IMR-90 (cell line): ENCODE results near the gene DEDD2. TPM values are rescaled to one million over a fixed set of nuclear protein-coding genes. Genes with fewer than 3 reads are reported as not detected.

Experiments
- ATAC-seq: fragments of 200-7000 bp; cut with Tn5 transposase; 2 replicates; pipeline ENCODE4 v1.9.1; 2020; ENCODE audit warnings: low read depth, mild to moderate bottlenecking, moderate library complexity
- BruUV-seq: library from RNA; stranded (reverse); fragments of 400-500 nt; replicated peaks from 2 replicates; lab custom pipeline; 2021; lab: Mats Ljungman, UMichigan
- CTCF ChIA-PET: fragments of 300-600 bp; formaldehyde crosslinking; extraction: SDS; loops from one replicate; lab custom pipeline; 2021; ENCODE audit warnings: antibody characterized with exemption; lab: Yijun Ruan, JAX
- POLR2A ChIA-PET: fragments of 300-600 bp; sonication (Branson Sonifier 250); formaldehyde crosslinking; loops from one replicate; lab custom pipeline; 2022; ENCODE audit warnings: antibody characterized with exemption; ENCODE audit not compliant: unreplicated experiment; lab: Charles Lee
- DNase-seq: peaks from one replicate; pipeline ENCODE4 v3.0.0; 2013
- H2AFZ ChIP-seq: replicated peaks from 2 replicates; pipeline ENCODE3; 2013; ENCODE audit warnings: low read length, mild to moderate bottlenecking; ENCODE audit not compliant: poor library complexity
- H2AK5ac ChIP-seq: 2 replicates; pipeline ENCODE4 v1.6.1; 2013; ENCODE audit warnings: low read depth, low read length, inconsistent platforms
- H2AK9ac ChIP-seq: replicated peaks from 2 replicates; pipeline ENCODE3; 2013; ENCODE audit warnings: mild to moderate bottlenecking, low read depth, low read length, moderate library complexity; ENCODE audit not compliant: poor library complexity
- H2BK120ac ChIP-seq: 2 replicates; pipeline ENCODE4 v1.6.1; 2013; ENCODE audit warnings: low read depth, low read length, inconsistent platforms
- H2BK15ac ChIP-seq: 3 replicates; pipeline ENCODE4 v1.6.1; 2013; ENCODE audit warnings: low read depth, low read length, inconsistent platforms
- H2BK20ac ChIP-seq: 2 replicates; pipeline ENCODE4 v1.6.1; 2013; ENCODE audit warnings: low read depth, mild to moderate bottlenecking, inconsistent platforms, low read length, moderate library complexity
- H2BK5ac ChIP-seq: 2 replicates; pipeline ENCODE4 v1.6.1; 2013; ENCODE audit warnings: mild to moderate bottlenecking, low read depth, low read length, inconsistent platforms; ENCODE audit not compliant: poor library complexity, severe bottlenecking
- H3K14ac ChIP-seq: replicated peaks from 2 replicates; pipeline ENCODE4 v1.6.1; 2013; ENCODE audit warnings: low read depth, low read length, inconsistent platforms
- H3K18ac ChIP-seq: 2 replicates; pipeline ENCODE4 v1.6.1; 2013; ENCODE audit warnings: low read depth, low read length, control low read depth
- H3K23ac ChIP-seq: 2 replicates; pipeline ENCODE4 v1.6.1; 2013; ENCODE audit warnings: low read depth, low read length, inconsistent platforms
- H3K27ac ChIP-seq: 2 replicates; pipeline ENCODE4 v1.5.1; 2013; ENCODE audit warnings: mild to moderate bottlenecking, control low read depth, low read length; ENCODE audit not compliant: insufficient read depth
- H3K27me3 ChIP-seq: 2 replicates; pipeline ENCODE4 v1.6.1; 2013; ENCODE audit warnings: low read length; ENCODE audit not compliant: control insufficient read depth, insufficient read depth
- H3K36me3 ChIP-seq: 2 replicates; pipeline ENCODE4 v1.6.1; 2013; ENCODE audit warnings: low read length, mixed read lengths; ENCODE audit not compliant: control insufficient read depth, insufficient read depth
- H3K4ac ChIP-seq: 2 replicates; pipeline ENCODE4 v1.6.1; 2013; ENCODE audit warnings: low read depth, low read length, inconsistent platforms
- H3K4me1 ChIP-seq: 2 replicates; pipeline ENCODE4 v1.6.1; 2013; ENCODE audit warnings: low read length, mixed read lengths; ENCODE audit not compliant: control insufficient read depth, insufficient read depth
- H3K4me2 ChIP-seq: 2 replicates; pipeline ENCODE4 v1.6.1; 2013; ENCODE audit warnings: low read depth, mild to moderate bottlenecking, control low read depth, low read length, moderate library complexity
- H3K4me3 ChIP-seq: 2 replicates; pipeline ENCODE4 v1.5.1; 2013; ENCODE audit warnings: low read depth, mild to moderate bottlenecking, control low read depth, low read length, moderate library complexity; ENCODE audit not compliant: insufficient read depth
- H3K56ac ChIP-seq: 2 replicates; pipeline ENCODE4 v1.6.1; 2013; ENCODE audit warnings: low read length, inconsistent platforms; ENCODE audit not compliant: insufficient read depth; ENCODE audit errors: extremely low read depth
- H3K79me1 ChIP-seq, 2 experiments: 2 replicates each; pipeline ENCODE4 v1.6.1; 2013; ENCODE audit warnings: low read length in 2 of 2, inconsistent platforms in 1 of 2, low read depth in 1 of 2
- H3K9ac ChIP-seq: 2 replicates; pipeline ENCODE4 v1.6.1; 2013; ENCODE audit warnings: low read depth, low read length, control low read depth
- H3K9me1 ChIP-seq: 2 replicates; pipeline ENCODE4 v1.6.1; 2013; ENCODE audit warnings: low read length, inconsistent platforms; ENCODE audit not compliant: insufficient read depth
- H3K9me3 ChIP-seq: 2 replicates; pipeline ENCODE4 v1.6.1; 2013; ENCODE audit warnings: low read length; ENCODE audit not compliant: control insufficient read depth, insufficient read depth
- H4K20me1 ChIP-seq: 2 replicates; pipeline ENCODE4 v1.6.1; 2013; ENCODE audit warnings: low read length, inconsistent platforms; ENCODE audit not compliant: insufficient read depth
- H4K5ac ChIP-seq: 2 replicates; pipeline ENCODE4 v1.6.1; 2013; ENCODE audit warnings: mild to moderate bottlenecking, low read depth, low read length, control low read depth
- H4K8ac ChIP-seq, 2 experiments: 2 replicates each; pipeline ENCODE4 v1.6.1; 2013; ENCODE audit warnings: low read depth in 2 of 2, low read length in 2 of 2, control low read depth in 1 of 2, inconsistent platforms in 1 of 2
- H4K91ac ChIP-seq: 2 replicates; pipeline ENCODE4 v1.6.1; 2013; ENCODE audit warnings: low read depth, low read length, inconsistent platforms; ENCODE audit not compliant: insufficient read depth
- BHLHE40 ChIP-seq: fragments of 150-350 bp; IDR thresholded peaks from 2 replicates; pipeline ENCODE4 v1.6.1; 2016; ENCODE audit warnings: mild to moderate bottlenecking, low read depth, low read length
- CEBPB ChIP-seq: IDR thresholded peaks from 2 replicates; pipeline ENCODE4 v1.6.1; 2012; ENCODE audit warnings: low read depth, low read length, improper control_type of control experiment
- CHD1 ChIP-seq: IDR thresholded peaks from 2 replicates; pipeline ENCODE4 v1.6.1; 2012; ENCODE audit warnings: low read depth, low read length, improper control_type of control experiment
- MAFK ChIP-seq: IDR thresholded peaks from 2 replicates; pipeline ENCODE4 v1.6.1; 2012; ENCODE audit warnings: low read depth, low read length, improper control_type of control experiment
- MAZ ChIP-seq: IDR thresholded peaks from 2 replicates; pipeline ENCODE4 v1.6.1; 2012; ENCODE audit warnings: low read depth, mild to moderate bottlenecking, low read length, improper control_type of control experiment, moderate library complexity, borderline replicate concordance
- NFE2L2 ChIP-seq: fragments of 150-350 bp; IDR thresholded peaks from 2 replicates; pipeline ENCODE4 v1.6.1; 2016; ENCODE audit warnings: low read depth, mild to moderate bottlenecking, low read length
- POLR2A ChIP-seq: IDR thresholded peaks from 2 replicates; pipeline ENCODE4 v1.6.1; 2012; ENCODE audit warnings: mild to moderate bottlenecking, low read depth, low read length
- RAD21 ChIP-seq: IDR thresholded peaks from 2 replicates; pipeline ENCODE4 v1.6.1; 2012; ENCODE audit warnings: low read length, improper control_type of control experiment
- RCOR1 ChIP-seq: IDR thresholded peaks from 2 replicates; pipeline ENCODE4 v1.6.1; 2012; ENCODE audit warnings: mild to moderate bottlenecking, low read length, improper control_type of control experiment; ENCODE audit not compliant: insufficient replicate concordance
- SMC3 ChIP-seq: fragments of 150-350 bp; IDR thresholded peaks from 2 replicates; pipeline ENCODE4 v1.6.1; 2016; ENCODE audit warnings: low read depth, mild to moderate bottlenecking, antibody characterized with exemption, low read length, moderate library complexity
- WGBS, 2 experiments: methylation state at CpG; one replicate each; pipeline versions ENCODE4 v1.1.5 to v1.1.7; 2013; ENCODE audit warnings: missing lambda C conversion rate in 2 of 2; ENCODE audit not compliant: insufficient read length in 1 of 2; ENCODE audit errors: extremely low coverage in 2 of 2; 5-methylcytosine and 5-hydroxymethylcytosine counted together
- dilution Hi-C: fragments of 300-500 bp; cut with HindIII; formaldehyde crosslinking; loops from one replicate; pipeline ENCODE4 v1.14.3; 2018; ENCODE audit warnings: low sequenced_read_pairs; ENCODE audit not compliant: unreplicated experiment
- in situ Hi-C: fragments of 300-500 bp; cut with MboI; formaldehyde crosslinking; loops from 3 replicates; pipeline ENCODE4 v1.14.3; 2019; ENCODE audit warnings: low sequenced_read_pairs, inconsistent platforms, mixed read lengths
- intact Hi-C: fragments of 100-400 bp; cut with micrococcal nuclease; formaldehyde crosslinking; loops from 2 replicates; pipeline ENCODE4 v1.10.0; 2022
- polyA plus RNA-seq, 3 experiments: library from polyadenylated mRNA; depleted of rRNA; stranded (reverse); fragments of >200 nt; gene quantifications; 2 replicates each; pipeline ENCODE4 v1.2.3, GENCODE V29; 2012; ENCODE audit warnings: low replicate concordance in 1 of 3
- total RNA-seq: library from RNA; depleted of rRNA; stranded (reverse); fragments of >200 nt; gene quantifications from 2 replicates; pipeline ENCODE4 v1.2.3, GENCODE V29; 2012
- TF ChIP-seq, protein P1 (sequence below): conservative IDR thresholded peaks from 2 replicates; pipeline ENCODE4 v1.5.1; 2012; ENCODE audit warnings: mild to moderate bottlenecking, low read depth, low read length, improper control_type of control experiment
- TF ChIP-seq, protein P2 (sequence below): fragments of 150-350 bp; IDR thresholded peaks from 2 replicates; pipeline ENCODE4 v1.6.1; 2017; ENCODE audit warnings: mild to moderate bottlenecking, antibody characterized with exemption, low read length, low read depth

DEDD2 gene
- total and polyA plus RNA-seq, 2 of the 4 experiments (the other 2 are of a cell fraction) = 8.2 to 21.0 TPM

DNA sequence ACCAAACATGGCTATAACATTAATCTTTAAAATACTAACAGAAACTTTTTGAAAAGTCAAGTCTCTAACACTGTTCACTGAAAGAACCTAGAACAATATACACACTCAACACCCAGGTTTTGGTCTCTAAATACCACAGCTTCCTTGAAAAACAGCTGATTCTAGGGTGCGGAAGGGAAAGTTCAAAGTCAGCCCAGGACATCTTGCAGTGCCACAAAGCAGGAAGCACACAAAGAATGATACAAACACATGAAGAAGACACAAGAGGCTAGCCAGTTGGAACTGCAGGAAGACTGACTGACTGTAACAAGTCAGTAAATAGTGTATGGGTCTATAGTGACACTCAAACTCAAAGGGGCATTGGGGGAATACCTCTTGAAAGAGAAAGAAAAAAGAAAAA is 4.6 kb downstream of the DEDD2 start:
- no peak overlapping the region for H4K8ac ChIP-seq
- intact Hi-C loops = no loop called here
- no peak overlapping the region for H4K5ac ChIP-seq
- H3K79me1 ChIP-seq = peaks cover 32 to 80% of the 10 kb centered on the region in 2 experiments
- H3K9ac ChIP-seq = no peak overlapping the region
- H2BK20ac ChIP-seq = no peak overlapping the region
- no peak overlapping the region for H3K4me3 ChIP-seq
- peaks cover 7% of the 10 kb centered on the region; the same call in 1 of the 2 replicates for H3K9me1 ChIP-seq
- POLR2A ChIA-PET = no interaction called here
- H2AK9ac ChIP-seq = no peak overlapping the region
- H3K23ac ChIP-seq = no peak overlapping the region
- peaks cover 5% of the 10 kb centered on the region; the same call in 1 of the 2 replicates for H4K20me1 ChIP-seq
- in situ Hi-C loops = no loop called here
- H2AFZ ChIP-seq = no peak overlapping the region
- DNase-seq (no peak), ATAC-seq (no peak)
- no peak overlapping the region for H4K91ac ChIP-seq
- no peak overlapping the region for H2BK5ac ChIP-seq
- H2BK15ac ChIP-seq = no peak overlapping the region; the same call in 2 of the 3 replicates
- H3K56ac ChIP-seq = no peak overlapping the region
- no CpG with 5 or more reads among the region's 1 CpG for WGBS, 2 experiments
- peaks cover 20% of the 10 kb centered on the region for H3K36me3 ChIP-seq
- H2AK5ac ChIP-seq = no peak overlapping the region
- no peaks in the 10 kb centered on the region for H3K9me3 ChIP-seq
- TF ChIP-seq RAD21 (no peak), POLR2A (no peak), MAFK (no peak), CEBPB (no peak), SMC3 (no peak), RCOR1 (no peak), CHD1 (no peak), MAZ (no peak), NFE2L2 (no peak), BHLHE40 (no peak)
- TF ChIP-seq, protein P1, sequence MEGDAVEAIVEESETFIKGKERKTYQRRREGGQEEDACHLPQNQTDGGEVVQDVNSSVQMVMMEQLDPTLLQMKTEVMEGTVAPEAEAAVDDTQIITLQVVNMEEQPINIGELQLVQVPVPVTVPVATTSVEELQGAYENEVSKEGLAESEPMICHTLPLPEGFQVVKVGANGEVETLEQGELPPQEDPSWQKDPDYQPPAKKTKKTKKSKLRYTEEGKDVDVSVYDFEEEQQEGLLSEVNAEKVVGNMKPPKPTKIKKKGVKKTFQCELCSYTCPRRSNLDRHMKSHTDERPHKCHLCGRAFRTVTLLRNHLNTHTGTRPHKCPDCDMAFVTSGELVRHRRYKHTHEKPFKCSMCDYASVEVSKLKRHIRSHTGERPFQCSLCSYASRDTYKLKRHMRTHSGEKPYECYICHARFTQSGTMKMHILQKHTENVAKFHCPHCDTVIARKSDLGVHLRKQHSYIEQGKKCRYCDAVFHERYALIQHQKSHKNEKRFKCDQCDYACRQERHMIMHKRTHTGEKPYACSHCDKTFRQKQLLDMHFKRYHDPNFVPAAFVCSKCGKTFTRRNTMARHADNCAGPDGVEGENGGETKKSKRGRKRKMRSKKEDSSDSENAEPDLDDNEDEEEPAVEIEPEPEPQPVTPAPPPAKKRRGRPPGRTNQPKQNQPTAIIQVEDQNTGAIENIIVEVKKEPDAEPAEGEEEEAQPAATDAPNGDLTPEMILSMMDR = no peak
- TF ChIP-seq, protein P2, sequence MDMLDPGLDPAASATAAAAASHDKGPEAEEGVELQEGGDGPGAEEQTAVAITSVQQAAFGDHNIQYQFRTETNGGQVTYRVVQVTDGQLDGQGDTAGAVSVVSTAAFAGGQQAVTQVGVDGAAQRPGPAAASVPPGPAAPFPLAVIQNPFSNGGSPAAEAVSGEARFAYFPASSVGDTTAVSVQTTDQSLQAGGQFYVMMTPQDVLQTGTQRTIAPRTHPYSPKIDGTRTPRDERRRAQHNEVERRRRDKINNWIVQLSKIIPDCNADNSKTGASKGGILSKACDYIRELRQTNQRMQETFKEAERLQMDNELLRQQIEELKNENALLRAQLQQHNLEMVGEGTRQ = no peak
- H3K14ac ChIP-seq = no peak overlapping the region
- no peak overlapping the region for H2BK120ac ChIP-seq
- peaks cover 7% of the 10 kb centered on the region for H3K4me1 ChIP-seq
- CTCF ChIA-PET = no interaction called here
- no peak overlapping the region for H3K27ac ChIP-seq
- H3K4me2 ChIP-seq = no peak overlapping the region
- dilution Hi-C loops = no loop called here
- no peaks in the 10 kb centered on the region for H3K27me3 ChIP-seq
- H3K4ac ChIP-seq = no peak overlapping the region
- BruUV-seq = no TSS peak
- H3K18ac ChIP-seq = no peak overlapping the region
